Activated T-cell treated with anti-CD3 and anti-CD28 coated beads for 24 hours (primary cell): ENCODE measurements around the gene ACMSD.
"Not testable (repeated sequence)": the region's sequence is repeated elsewhere in the genome, so short reads cannot be mapped to it uniquely, and the experiment has no call there.

Experiments
- DNase-seq: peaks from one replicate; pipeline ENCODE4 v3.0.0-alpha.2; 2020; ENCODE audit warnings: low read depth

The ACMSD gene

DNA sequence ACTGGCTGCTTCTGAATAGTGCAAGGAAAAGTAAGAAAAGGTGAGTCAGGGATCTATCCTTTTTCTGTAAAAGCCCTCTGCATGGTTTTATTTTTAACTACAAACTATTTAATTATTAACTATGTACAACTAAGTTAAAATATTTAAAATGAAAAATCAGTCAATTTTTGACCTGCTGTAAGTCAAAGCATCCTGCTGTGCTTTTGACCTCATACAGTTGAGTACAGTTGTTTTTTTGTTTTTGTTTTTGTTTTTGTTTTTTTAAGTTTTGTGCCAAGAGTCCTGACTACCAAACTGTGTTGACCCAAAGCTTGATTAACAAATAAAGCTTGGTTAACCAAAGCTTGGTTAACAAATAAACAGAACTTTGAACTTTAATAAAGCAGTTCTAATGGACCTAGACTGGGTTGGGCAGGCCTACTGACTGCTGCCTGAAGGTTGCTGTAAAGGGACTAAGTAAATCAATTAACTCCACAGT lies at the start of gene ACMSD:
Gene ACMSD, plus strand, starts transcription at position 474 of the 478 bp plus-strand sequence. CDS start 67 bp downstream, outside the sequence.
- no peak for DNase-seq

- DNase-seq = no peak
Observed at GRCh38 chr2:134790487-134790886, 47.9 kb upstream of the ACMSD start.

DNA sequence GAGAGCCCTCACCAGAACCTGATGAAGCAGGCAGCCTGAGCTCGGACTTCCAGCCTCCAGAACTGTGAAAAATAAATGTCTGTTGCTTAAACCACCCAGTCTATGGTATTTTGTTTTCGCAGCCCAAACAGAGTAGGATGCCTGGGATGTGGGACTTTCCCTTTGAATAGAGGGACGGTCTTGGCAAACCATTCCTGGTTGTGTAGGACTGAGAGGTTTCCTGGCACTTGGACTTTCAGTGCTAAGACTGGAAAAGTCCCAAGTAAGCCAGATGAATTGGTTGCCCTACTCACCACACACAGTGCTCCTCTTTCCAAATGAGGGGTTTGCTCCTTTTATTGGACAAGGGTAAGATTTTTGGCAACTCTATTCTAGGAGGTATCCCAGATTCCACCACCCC lies 46.8 kb upstream of the ACMSD start:
- no peak for DNase-seq

- DNase-seq = no peak
Observed at GRCh38 chr2:134792186-134792585, 46.2 kb upstream of the ACMSD start.

GRCh38 chr2:134795765-134796164 lies 42.7 kb upstream of the ACMSD start:
- no peak for DNase-seq

DNA sequence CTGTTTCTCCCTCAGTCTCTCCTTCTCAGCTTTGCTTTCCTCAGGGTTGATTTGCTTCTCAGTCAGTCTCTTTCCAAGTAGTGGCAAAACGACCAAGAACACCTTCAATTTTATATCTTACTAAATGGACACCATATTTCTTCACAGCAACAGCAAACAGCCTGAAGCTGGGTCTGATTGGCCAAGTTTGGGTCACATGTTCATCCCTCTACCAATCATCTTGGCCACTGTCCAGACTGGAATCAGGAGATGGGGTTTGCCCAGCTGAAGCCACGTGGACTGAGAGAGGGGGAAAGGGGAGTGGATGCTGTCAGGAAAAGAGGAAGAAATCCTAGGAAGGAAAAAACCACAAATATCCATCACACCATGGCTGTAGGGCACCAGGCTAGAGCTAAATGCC lies 42.0 kb upstream of the ACMSD start:
- no peak for DNase-seq

GRCh38 chr2:134799936-134800335 lies 38.5 kb upstream of the ACMSD start:
- no peak for DNase-seq

DNA sequence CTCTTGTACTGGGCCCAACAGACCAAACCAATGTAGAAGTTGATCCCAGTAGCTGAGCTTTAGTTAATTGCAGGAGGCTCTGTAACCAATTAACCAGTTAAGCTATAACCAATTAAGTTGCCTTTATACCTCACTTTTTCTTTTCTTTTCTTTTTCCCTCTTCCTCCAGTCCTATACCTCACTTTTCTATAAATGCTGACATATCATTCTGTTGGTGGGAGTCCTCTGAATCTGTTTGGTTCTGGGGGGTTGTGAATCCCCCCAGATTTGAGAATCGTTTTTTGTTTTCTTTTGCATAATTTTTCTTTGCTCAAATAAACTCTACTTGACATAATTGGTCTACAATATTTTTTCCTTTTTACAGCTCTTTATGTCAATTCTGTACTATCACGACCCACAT lies 38.1 kb upstream of the ACMSD start:
- no peak for DNase-seq

DNA sequence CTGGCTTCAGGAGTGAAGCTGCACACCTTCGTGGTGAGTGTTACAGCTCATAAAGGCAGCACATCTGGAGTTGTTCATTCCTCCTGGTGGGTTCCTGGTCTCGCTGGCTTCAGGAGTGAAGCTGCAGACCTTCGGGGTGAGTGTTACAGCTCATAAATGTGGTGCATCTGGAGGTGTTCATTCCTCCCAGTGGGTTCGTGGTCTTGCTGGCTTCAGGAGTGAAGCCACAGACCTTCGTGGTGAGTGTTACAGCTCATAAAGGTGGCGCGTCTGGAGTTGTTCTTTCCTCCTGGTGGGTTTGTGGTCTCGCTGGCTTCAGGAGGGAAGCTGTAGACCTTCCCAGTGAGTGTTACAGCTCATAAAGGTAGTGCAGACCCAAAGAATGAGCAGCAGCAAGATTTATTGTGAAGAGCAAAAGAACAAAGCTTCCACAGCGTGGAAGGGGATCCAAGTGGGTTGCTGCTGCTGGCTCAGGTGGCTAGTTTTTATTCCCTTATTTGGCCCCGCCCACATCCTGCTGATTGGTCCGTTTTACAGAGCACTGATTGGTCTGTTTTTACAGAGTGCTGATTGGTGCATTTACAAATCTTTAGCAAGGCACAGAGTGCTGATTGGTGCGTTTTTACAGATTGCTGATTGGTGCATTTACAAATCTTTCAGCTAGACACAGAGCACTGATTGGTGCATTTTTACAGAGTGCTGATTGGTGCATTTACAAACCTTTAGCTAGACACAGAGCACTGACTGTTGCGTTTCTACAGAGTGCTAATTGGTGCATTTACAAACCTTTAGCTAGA lies 34.6 kb upstream of the ACMSD start:
- DNase-seq = not testable (repeated sequence)

DNA sequence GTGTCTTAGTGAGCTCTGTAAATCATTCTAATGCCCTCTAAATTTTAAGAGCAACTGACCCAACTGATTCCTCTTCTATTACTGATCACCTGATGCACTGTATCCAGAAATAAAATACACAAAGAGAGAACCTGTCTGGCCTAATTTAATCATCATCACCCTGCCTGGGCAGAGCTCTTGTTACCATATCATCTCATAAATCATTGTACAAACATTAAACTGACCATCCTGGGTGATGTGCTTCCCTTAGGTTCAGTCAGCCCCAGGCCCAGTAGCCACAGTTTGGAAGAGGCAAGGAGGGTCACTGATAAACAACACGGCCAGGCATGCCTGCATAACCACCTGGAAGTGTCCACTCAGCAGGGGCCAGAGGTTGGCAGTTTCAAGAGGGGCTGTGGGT lies 22.7 kb upstream of the ACMSD start:
- DNase-seq = no peak

DNA sequence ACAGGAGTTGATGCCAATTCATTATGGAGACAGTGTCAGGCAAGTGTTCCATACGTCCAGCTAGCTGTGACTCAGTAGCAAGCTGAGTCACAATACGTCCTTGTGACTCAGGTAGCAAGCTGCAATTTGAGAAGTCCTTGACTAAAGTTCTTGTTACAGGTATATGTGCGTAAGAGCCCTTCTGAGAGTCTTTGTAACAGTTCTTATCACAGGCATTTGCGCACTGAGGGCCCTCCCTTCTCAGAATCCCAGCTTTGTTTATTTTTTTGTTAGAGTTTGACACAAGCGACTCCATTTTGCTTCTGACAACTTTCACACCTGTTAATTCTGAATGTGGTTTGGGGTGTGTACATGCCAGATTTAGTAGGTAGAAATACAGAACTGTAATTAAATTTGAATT lies 20.1 kb upstream of the ACMSD start:
- DNase-seq = no peak

DNA sequence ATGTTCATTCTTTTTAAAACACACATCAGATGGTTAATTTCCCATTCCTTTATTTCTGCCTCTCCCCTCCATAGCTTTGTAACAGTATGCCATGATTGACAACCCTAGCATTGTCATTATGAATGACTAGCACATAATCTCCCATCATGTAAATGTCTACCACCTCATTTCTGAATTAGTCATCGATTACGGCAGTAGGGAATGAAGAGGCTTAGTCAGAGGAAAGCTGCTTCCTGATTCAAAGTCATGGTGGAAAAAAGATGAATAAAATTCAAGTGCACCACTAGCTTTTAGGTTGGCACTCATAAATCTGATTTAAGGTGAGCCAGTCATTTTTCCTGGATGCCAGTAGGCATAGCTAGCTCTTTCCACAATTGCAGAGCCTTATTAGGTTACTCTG lies 19.1 kb upstream of the ACMSD start:
- no peak for DNase-seq

DNA sequence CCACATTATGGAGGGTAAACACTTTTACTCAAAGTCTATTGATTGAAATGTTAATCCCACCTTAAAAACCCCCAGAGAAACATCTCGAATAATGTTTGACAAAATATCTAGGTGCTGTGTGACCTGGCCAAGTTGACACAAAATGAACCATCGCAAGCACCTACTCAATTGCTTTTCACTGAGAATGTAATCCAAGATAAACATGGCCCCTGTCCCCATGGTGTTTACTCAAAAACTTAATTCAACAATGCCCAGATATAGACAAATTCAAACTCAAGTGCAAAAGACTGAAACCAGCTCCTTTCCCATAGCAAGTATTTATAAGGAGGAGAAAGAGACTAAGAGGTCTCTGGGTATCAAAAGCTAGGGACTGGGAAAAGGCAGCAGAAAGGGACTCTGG lies 15.0 kb upstream of the ACMSD start:
- no peak for DNase-seq

GRCh38 chr2:134823832-134824231 lies 14.6 kb upstream of the ACMSD start:
- DNase-seq = no peak

GRCh38 chr2:134825716-134826115 lies 12.7 kb upstream of the ACMSD start:
- not testable (repeated sequence) for DNase-seq

DNA sequence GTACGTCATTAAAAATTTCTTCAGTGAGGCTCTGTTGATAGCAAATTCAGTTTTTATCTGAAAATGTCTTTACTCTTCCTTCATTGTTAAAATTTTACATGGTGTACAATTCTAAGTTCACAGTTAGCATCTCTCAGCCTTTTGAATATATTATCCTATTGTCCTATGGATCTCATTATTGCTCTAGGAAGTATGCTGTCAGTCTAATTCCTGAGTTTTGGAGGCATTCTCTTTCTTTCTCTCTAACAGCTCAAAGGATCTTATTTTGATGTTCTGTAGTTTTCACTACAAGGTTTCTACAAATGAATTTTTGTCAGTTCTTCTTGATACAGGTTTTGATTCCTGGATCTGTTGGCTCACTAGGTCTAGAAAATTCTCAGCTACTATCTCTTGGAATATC lies 2.9 kb upstream of the ACMSD start:
- DNase-seq = no peak

DNA sequence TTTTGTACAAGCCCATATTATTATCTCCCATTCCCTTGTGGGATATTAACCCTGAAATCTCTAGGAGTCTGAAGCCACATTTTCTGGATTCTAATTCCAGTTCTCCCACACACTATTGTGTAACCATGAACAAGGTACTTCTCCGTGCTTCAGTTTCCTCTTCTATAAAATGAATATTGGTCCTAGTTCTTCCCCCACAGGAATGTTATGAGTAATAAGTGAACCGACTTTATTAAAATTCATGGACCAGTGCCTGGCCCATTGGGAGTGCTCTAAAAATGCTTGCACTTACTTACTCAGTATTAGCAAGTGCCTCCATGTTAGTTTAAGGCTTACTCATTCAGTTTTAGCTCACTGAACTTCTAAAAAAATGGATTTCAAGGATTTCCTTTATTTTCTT lies 1.4 kb upstream of the ACMSD start:
- DNase-seq = no peak

- DNase-seq = no peak
Observed at GRCh38 chr2:134839649-134840048, 1.2 kb downstream of the ACMSD start.

GRCh38 chr2:134842930-134843490 lies 4.6 kb downstream of the ACMSD start:
- DNase-seq = no peak

DNA sequence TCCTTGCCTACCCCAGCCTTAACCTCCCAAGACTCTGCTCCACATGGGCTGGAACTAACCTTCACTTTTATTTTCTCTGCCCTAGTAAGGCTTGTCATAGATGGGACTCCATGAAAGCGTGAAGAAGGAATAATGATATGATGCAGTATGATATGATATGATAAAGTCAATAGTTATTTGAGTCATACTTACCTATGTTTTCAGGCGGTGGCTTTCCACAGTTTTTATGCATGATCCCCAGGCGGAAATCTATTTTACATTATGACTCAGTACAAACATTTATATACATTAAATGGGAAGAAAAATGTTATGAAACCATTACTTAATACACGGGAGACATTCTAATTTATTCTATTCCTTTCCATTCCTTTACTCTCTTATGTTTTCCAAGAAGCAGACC lies 5.6 kb downstream of the ACMSD start:
- DNase-seq = no peak

- no peak for DNase-seq
Observed at GRCh38 chr2:134845028-134845427, 6.6 kb downstream of the ACMSD start.

DNA sequence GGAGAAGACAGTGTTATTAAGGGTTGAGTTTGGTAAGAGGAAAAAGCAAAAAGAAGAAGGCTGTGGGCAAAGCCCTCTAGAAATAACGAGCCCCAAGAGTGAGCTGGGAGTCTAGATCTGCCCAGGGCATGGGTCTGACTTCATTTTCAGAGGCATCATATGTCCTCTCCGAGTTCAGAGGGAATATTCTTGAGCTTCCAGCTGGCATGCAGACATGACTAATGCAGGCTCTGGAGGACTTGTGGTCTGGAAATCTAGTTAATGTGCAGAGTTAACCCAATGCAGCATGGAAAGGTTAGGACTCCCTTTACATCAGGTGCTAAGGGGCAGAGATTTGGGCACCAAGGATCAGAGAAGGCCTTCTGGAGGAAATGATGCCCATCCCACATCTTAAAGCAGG lies 7.3 kb downstream of the ACMSD start:
- DNase-seq = no peak

- no peak for DNase-seq
Observed at GRCh38 chr2:134846213-134846612, 7.8 kb downstream of the ACMSD start.

GRCh38 chr2:134847582-134847981 lies 9.2 kb downstream of the ACMSD start:
- not testable (repeated sequence) for DNase-seq
